B cell (primary cell): ENCODE results near the gene CPPED1. TPM values are rescaled to one million over a fixed set of nuclear protein-coding genes. Genes with fewer than 3 reads are reported as not detected.

Experiments
- ATAC-seq: fragments of 200-7000 bp; cut with Tn5 transposase; one replicate; pipeline ENCODE4 v1.10.0; 2021; ENCODE audit warnings: low read depth, mild to moderate bottlenecking, moderate number of reproducible peaks, moderate library complexity
- CTCF ChIA-PET: fragments of 350-600 bp; sonication (Branson Sonifier 250); formaldehyde crosslinking; loops from one replicate; lab custom pipeline; 2021; ENCODE audit warnings: antibody characterized with exemption, inconsistent platforms; lab: Charles Lee
- POLR2A ChIA-PET: fragments of 350-600 bp; sonication (Branson Sonifier 250); formaldehyde crosslinking; loops from one replicate; lab custom pipeline; 2021; ENCODE audit warnings: antibody characterized with exemption; lab: Charles Lee
- DNase-seq: peaks from one replicate; pipeline ENCODE4 v3.0.0; 2013
- H2AFZ ChIP-seq: 2 replicates; pipeline ENCODE4 v1.6.1; 2012; ENCODE audit warnings: mild to moderate bottlenecking, low read depth, low read length; ENCODE audit not compliant: insufficient read depth, poor library complexity, severe bottlenecking
- H3K27ac ChIP-seq, 2 donors: 1 replicate in 1 of 2; 2 replicates in 1 of 2; pipeline ENCODE4 v1.5.1; 2012 to 2013; ENCODE audit warnings: low read length in 2 of 2, mild to moderate bottlenecking in 2 of 2, moderate library complexity in 1 of 2
- H3K27me3 ChIP-seq, 4 experiments: fragments of 200-600 bp in 1 of 4; sonication (generic) in 1 of 4; replicated peaks in 1 of 4; 1 replicate in 2 of 4; 2 replicates in 2 of 4; pipeline versions ENCODE4 v1.6.1 to v1.7.0; 2013 to 2016; ENCODE audit warnings: low read length in 3 of 4, mild to moderate bottlenecking in 2 of 4, mixed read lengths in 1 of 4, moderate library complexity in 1 of 4; ENCODE audit not compliant: insufficient read depth in 4 of 4, control insufficient read depth in 3 of 4; ENCODE audit errors: control extremely low read depth in 1 of 4
- H3K36me3 ChIP-seq, 2 experiments: replicated peaks in 1 of 2; 1 replicate in 1 of 2; 2 replicates in 1 of 2; pipeline versions ENCODE4 v1.6.1 to v1.7.1; 2013; ENCODE audit warnings: low read length in 1 of 2; ENCODE audit not compliant: insufficient read depth in 2 of 2, control insufficient read depth in 1 of 2; ENCODE audit errors: control extremely low read depth in 1 of 2, extremely low read depth in 1 of 2
- H3K4me1 ChIP-seq, 2 donors: fragments of 200-600 bp in 1 of 2; sonication (generic) in 1 of 2; 1 replicate in 1 of 2; 2 replicates in 1 of 2; pipeline versions ENCODE4 v1.5.1 to v1.6.1; 2013 to 2017; ENCODE audit warnings: low read length in 2 of 2; ENCODE audit not compliant: control insufficient read depth in 2 of 2, insufficient read depth in 2 of 2
- H3K4me2 ChIP-seq: replicated peaks from 2 replicates; pipeline ENCODE3; 2012; ENCODE audit warnings: mild to moderate bottlenecking, low read depth, low read length; ENCODE audit not compliant: poor library complexity, severe bottlenecking
- H3K4me3 ChIP-seq, 5 experiments: fragments of 200-600 bp in 1 of 5; sonication (generic) in 1 of 5; 1 replicate in 3 of 5; 2 replicates in 2 of 5; pipeline versions ENCODE4 v1.5.1 to v1.7.0; 2011 to 2016; ENCODE audit warnings: low read length in 4 of 5, mild to moderate bottlenecking in 4 of 5, low read depth in 2 of 5, control low read depth in 1 of 5, moderate library complexity in 1 of 5; ENCODE audit not compliant: insufficient read depth in 1 of 5; ENCODE audit errors: control extremely low read depth in 1 of 5, extremely low read depth in 1 of 5
- H3K79me2 ChIP-seq: fragments of 200-600 bp; sonication (generic); one replicate; pipeline ENCODE4 v1.6.0; 2016; ENCODE audit warnings: low read length; ENCODE audit not compliant: control insufficient read depth, insufficient read depth
- H3K9ac ChIP-seq: fragments of 200-600 bp; sonication (generic); 2 replicates; pipeline ENCODE4 v1.6.1; 2017; ENCODE audit warnings: mild to moderate bottlenecking, low read length, moderate library complexity
- H3K9me3 ChIP-seq, 3 donors: one replicate each; pipeline versions ENCODE4 v1.6.1 to v1.7.1; 2013; ENCODE audit warnings: low read length in 2 of 3; ENCODE audit not compliant: control insufficient read depth in 2 of 3, insufficient read depth in 1 of 3; ENCODE audit errors: control extremely low read depth in 1 of 3
- H4K20me1 ChIP-seq: 2 replicates; pipeline ENCODE4 v1.6.0; 2012; ENCODE audit warnings: mild to moderate bottlenecking, low read length; ENCODE audit not compliant: insufficient read depth, control insufficient read depth, poor library complexity, severe bottlenecking
- H3K27ac Mint-ChIP-seq: one replicate; pipeline ENCODE4 v1.8.0; 2021; ENCODE audit warnings: mixed read lengths
- H3K27me3 Mint-ChIP-seq: one replicate; pipeline ENCODE4 v1.8.0; 2021; ENCODE audit warnings: mixed read lengths
- H3K4me1 Mint-ChIP-seq: one replicate; pipeline ENCODE4 v1.8.0; 2021; ENCODE audit warnings: mixed read lengths
- H3K4me3 Mint-ChIP-seq: one replicate; pipeline ENCODE4 v1.8.0; 2021; ENCODE audit warnings: mixed read lengths
- H3K9me3 Mint-ChIP-seq: one replicate; pipeline ENCODE4 v1.8.0; 2022; ENCODE audit warnings: mixed read lengths; ENCODE audit not compliant: insufficient read depth
- CTCF ChIP-seq: fragments of 200-600 bp; IDR thresholded peaks from one replicate; pipeline ENCODE4 v1.8.0; 2022; ENCODE audit warnings: antibody characterized with exemption, mild to moderate bottlenecking
- EZH2 ChIP-seq: IDR thresholded peaks from 2 replicates; pipeline ENCODE4 v1.6.1; 2012; ENCODE audit warnings: borderline replicate concordance, low read depth, mild to moderate bottlenecking, moderate library complexity, low read length; ENCODE audit not compliant: insufficient read depth, poor library complexity, severe bottlenecking
- WGBS: methylation state at CpG from one replicate; pipeline ENCODE4 v1.1.5; 2013; ENCODE audit warnings: missing lambda C conversion rate; ENCODE audit not compliant: insufficient coverage; 5-methylcytosine and 5-hydroxymethylcytosine counted together
- intact Hi-C: fragments of 100-400 bp; cut with micrococcal nuclease; formaldehyde crosslinking; loops from one replicate; pipeline ENCODE4 v1.10.0; 2022
- polyA plus RNA-seq: library from polyadenylated mRNA; depleted of rRNA; stranded (reverse); fragments of >200 nt; gene quantifications from 2 replicates; pipeline ENCODE4 v1.2.3, GENCODE V29; 2012
- total RNA-seq, 2 donors: library from RNA; stranded (reverse); fragments of 120-200 nt in 1 of 2; gene quantifications; 1 replicate in 1 of 2; 2 replicates in 1 of 2; pipeline versions ENCODE4 v1.2.3 to v1.2.4, GENCODE V29; 2013 to 2022

CPPED1 gene
- total and polyA plus RNA-seq, 2 donors (not counting 1 experiment from before 2014, with no cell fraction given) = 5.9 to 11.3 TPM

- H3K4me1 Mint-ChIP-seq = peaks cover 7% of the 10 kb centered on the region
- intact Hi-C loops = no loop called here
- H3K27ac Mint-ChIP-seq = no peak overlapping the region
These were observed 46.1 kb downstream of the CPPED1 start for GRCh38 chr16:12757546-12757945.

More at GRCh38 chr16:12757546-12757945, 46.1 kb downstream of the CPPED1 start:
- H3K9ac ChIP-seq = no peak overlapping the region
- WGBS = 97% methylated on average over 6 of the region's 7 CpGs
- H3K36me3 ChIP-seq = no peaks in the 10 kb centered on the region
- CTCF ChIA-PET = no interaction called here
- H3K9me3 Mint-ChIP-seq = no peaks in the 10 kb centered on the region
- no peaks in the 10 kb centered on the region for H3K4me1 ChIP-seq
- no peaks in the 10 kb centered on the region for H3K27me3 Mint-ChIP-seq
- peaks cover 0 to under 1% (median 0%) of the 10 kb centered on the region in 3 donors for H3K9me3 ChIP-seq
- H3K4me2 ChIP-seq = no peak overlapping the region
- H3K27me3 ChIP-seq = no peaks in the 10 kb centered on the region
- ATAC-seq (no peak), DNase-seq (no peak)
- TF ChIP-seq CTCF (no peak), EZH2 (no peak)
- no peaks in the 10 kb centered on the region for H3K79me2 ChIP-seq
- no peak overlapping the region for H3K27ac ChIP-seq
- H4K20me1 ChIP-seq = no peaks in the 10 kb centered on the region
- H3K4me3 Mint-ChIP-seq = no peak overlapping the region
- H3K4me3 ChIP-seq = no peak overlapping the region
- POLR2A ChIA-PET = no interaction called here
- H2AFZ ChIP-seq = no peak overlapping the region
